Astrocyte (in vitro differentiated cells and primary cell): Measurements from ENCODE around the gene MAPRE2. TPM values are rescaled to one million over a fixed set of nuclear protein-coding genes. Genes with fewer than 3 reads are reported as not detected.

ENCODE experiments used
- DNase-seq: peaks from one replicate; pipeline ENCODE4 v3.0.0-alpha.2; 2010; ENCODE audit warnings: low read depth
- FAIRE-seq: peaks from 2 replicates; lab custom pipeline; 2011; peaks lifted over from hg19 to GRCh38; lab: Jason Lieb, UNC
- H2AFZ ChIP-seq: 2 replicates; pipeline ENCODE4 v1.6.0; 2012; ENCODE audit warnings: low read depth, low read length, inconsistent platforms
- H3K27ac ChIP-seq: 2 replicates; pipeline ENCODE4 v1.5.1; 2011; ENCODE audit warnings: low read depth, low read length, inconsistent platforms
- H3K27me3 ChIP-seq: 2 replicates; pipeline ENCODE4 v1.6.0; 2011; ENCODE audit warnings: low read length, inconsistent platforms; ENCODE audit not compliant: insufficient read depth
- H3K36me3 ChIP-seq: 2 replicates; pipeline ENCODE4 v1.5.1; 2011; ENCODE audit warnings: low read length, inconsistent platforms; ENCODE audit not compliant: insufficient read depth
- H3K4me1 ChIP-seq: 2 replicates; pipeline ENCODE4 v1.5.1; 2011; ENCODE audit warnings: low read length, inconsistent platforms; ENCODE audit not compliant: insufficient read depth
- H3K4me2 ChIP-seq: 2 replicates; pipeline ENCODE4 v1.6.0; 2012; ENCODE audit warnings: low read length, inconsistent platforms
- H3K4me3 ChIP-seq: 2 replicates; pipeline ENCODE4 v1.5.1; 2011; ENCODE audit warnings: low read depth, mild to moderate bottlenecking, low read length, inconsistent platforms; ENCODE audit not compliant: insufficient read depth
- H3K79me2 ChIP-seq: 2 replicates; pipeline ENCODE4 v1.6.0; 2012; ENCODE audit warnings: mild to moderate bottlenecking, low read length, inconsistent platforms; ENCODE audit not compliant: insufficient read depth
- H3K9ac ChIP-seq: 2 replicates; pipeline ENCODE4 v1.6.0; 2012; ENCODE audit warnings: mild to moderate bottlenecking, low read length, inconsistent platforms
- H3K9me3 ChIP-seq: 2 replicates; pipeline ENCODE4 v1.5.1; 2012; ENCODE audit warnings: low read depth, mild to moderate bottlenecking, low read length, inconsistent platforms; ENCODE audit not compliant: insufficient read depth
- H4K20me1 ChIP-seq: 2 replicates; pipeline ENCODE4 v1.6.0; 2012; ENCODE audit warnings: low read length, inconsistent platforms; ENCODE audit not compliant: insufficient read depth
- H3K27ac Mint-ChIP-seq: one replicate; pipeline ENCODE4 v1.8.0; 2021; ENCODE audit warnings: mild to moderate bottlenecking, mixed read lengths; ENCODE audit not compliant: unreplicated experiment
- H3K27me3 Mint-ChIP-seq: one replicate; pipeline ENCODE4 v1.8.0; 2021; ENCODE audit warnings: low read depth, mixed read lengths; ENCODE audit not compliant: unreplicated experiment
- H3K36me3 Mint-ChIP-seq: one replicate; pipeline ENCODE4 v1.8.0; 2021; ENCODE audit warnings: low read depth, mixed read lengths; ENCODE audit not compliant: unreplicated experiment
- H3K4me1 Mint-ChIP-seq: one replicate; pipeline ENCODE4 v1.8.0; 2021; ENCODE audit warnings: low read depth, mixed read lengths; ENCODE audit not compliant: unreplicated experiment
- H3K4me3 Mint-ChIP-seq: one replicate; pipeline ENCODE4 v1.8.0; 2021; ENCODE audit warnings: mild to moderate bottlenecking, moderate library complexity, mixed read lengths; ENCODE audit not compliant: unreplicated experiment
- H3K9me3 Mint-ChIP-seq: one replicate; pipeline ENCODE4 v1.8.0; 2021; ENCODE audit warnings: mild to moderate bottlenecking, mixed read lengths; ENCODE audit not compliant: unreplicated experiment
- EZH2 ChIP-seq: IDR thresholded peaks from 2 replicates; pipeline ENCODE4 v1.6.1; 2012; ENCODE audit warnings: mild to moderate bottlenecking, low read length, inconsistent platforms; ENCODE audit not compliant: insufficient read depth
- total RNA-seq: library from RNA; stranded (reverse); gene quantifications from 2 replicates; pipeline ENCODE4 v1.2.1, GENCODE V29; 2021
- TF ChIP-seq, protein P1 (sequence below): IDR thresholded peaks from 2 replicates; pipeline ENCODE4 v1.5.1; 2011; ENCODE audit warnings: low read depth, mild to moderate bottlenecking, inconsistent platforms, low read length, moderate library complexity; ENCODE audit not compliant: insufficient read depth

The MAPRE2 gene
- total RNA-seq, 1 donor from 2014 or later: 33.8 TPM

DNA sequence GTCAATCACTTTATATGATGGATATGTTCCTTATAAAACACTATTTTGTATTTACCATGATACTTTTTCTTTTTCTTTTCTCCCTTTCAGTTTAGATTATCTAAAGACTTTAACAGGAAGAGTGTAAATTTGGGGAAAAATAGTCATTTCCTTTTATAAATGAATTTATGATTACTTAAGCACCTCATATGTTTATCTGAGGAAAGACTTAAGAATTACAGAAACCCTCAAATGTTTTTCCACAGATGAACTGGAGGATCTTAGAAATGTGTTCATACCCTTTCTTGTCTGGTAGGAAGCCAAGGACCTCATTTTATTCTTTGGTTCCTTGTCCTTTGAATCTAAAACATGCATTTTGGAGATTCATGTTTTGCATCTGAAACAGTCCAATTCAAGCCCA is 36.7 kb downstream of the MAPRE2 start:
- no peak overlapping the region for H3K4me2 ChIP-seq
- Mint-ChIP-seq H3K9me3 (peaks cover 2% of the 10 kb centered on the region), H3K36me3 (no peaks in the 10 kb centered on the region), H3K4me1 (peaks cover 20% of the 10 kb centered on the region), H3K4me3 (no peak overlapping the region), H3K27me3 (no peaks in the 10 kb centered on the region), H3K27ac (no peak overlapping the region)
- no peak overlapping the region for H3K4me3 ChIP-seq
- peak; percentile 65 for FAIRE-seq
- H3K36me3 ChIP-seq: no peaks in the 10 kb centered on the region
- no peaks in the 10 kb centered on the region for H4K20me1 ChIP-seq
- no peak overlapping the region for H3K9ac ChIP-seq
- H3K79me2 ChIP-seq: no peaks in the 10 kb centered on the region
- H3K27ac ChIP-seq: no peak overlapping the region
- peaks cover 12% of the 10 kb centered on the region for H3K4me1 ChIP-seq
- peak; percentile 18 for DNase-seq
- H2AFZ ChIP-seq: no peak overlapping the region
- no peaks in the 10 kb centered on the region for H3K27me3 ChIP-seq
- no peaks in the 10 kb centered on the region for H3K9me3 ChIP-seq
- TF ChIP-seq EZH2: no peak
- TF ChIP-seq, protein P1, sequence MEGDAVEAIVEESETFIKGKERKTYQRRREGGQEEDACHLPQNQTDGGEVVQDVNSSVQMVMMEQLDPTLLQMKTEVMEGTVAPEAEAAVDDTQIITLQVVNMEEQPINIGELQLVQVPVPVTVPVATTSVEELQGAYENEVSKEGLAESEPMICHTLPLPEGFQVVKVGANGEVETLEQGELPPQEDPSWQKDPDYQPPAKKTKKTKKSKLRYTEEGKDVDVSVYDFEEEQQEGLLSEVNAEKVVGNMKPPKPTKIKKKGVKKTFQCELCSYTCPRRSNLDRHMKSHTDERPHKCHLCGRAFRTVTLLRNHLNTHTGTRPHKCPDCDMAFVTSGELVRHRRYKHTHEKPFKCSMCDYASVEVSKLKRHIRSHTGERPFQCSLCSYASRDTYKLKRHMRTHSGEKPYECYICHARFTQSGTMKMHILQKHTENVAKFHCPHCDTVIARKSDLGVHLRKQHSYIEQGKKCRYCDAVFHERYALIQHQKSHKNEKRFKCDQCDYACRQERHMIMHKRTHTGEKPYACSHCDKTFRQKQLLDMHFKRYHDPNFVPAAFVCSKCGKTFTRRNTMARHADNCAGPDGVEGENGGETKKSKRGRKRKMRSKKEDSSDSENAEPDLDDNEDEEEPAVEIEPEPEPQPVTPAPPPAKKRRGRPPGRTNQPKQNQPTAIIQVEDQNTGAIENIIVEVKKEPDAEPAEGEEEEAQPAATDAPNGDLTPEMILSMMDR: no peak

DNA sequence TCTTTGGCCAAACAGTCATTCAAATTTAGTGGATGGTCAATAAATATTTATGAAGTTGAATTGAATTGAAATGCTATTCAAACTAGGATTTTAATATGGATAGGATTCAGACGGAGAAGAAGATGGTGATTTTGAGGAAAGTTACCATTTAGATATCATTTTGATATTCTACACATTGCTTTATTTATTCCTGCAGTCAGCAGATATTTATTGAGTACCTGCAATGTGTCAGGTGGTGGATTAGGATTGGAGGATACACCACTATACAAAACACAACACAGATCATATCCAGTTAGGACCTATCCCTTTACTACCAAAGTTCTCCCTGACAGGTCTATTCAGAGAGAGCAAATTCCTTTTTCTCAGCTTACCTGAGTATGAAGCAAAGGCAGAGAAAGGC is 38.8 kb downstream of the MAPRE2 start:
- H3K4me3 ChIP-seq: no peak overlapping the region
- H3K27ac Mint-ChIP-seq: no peak overlapping the region

DNA sequence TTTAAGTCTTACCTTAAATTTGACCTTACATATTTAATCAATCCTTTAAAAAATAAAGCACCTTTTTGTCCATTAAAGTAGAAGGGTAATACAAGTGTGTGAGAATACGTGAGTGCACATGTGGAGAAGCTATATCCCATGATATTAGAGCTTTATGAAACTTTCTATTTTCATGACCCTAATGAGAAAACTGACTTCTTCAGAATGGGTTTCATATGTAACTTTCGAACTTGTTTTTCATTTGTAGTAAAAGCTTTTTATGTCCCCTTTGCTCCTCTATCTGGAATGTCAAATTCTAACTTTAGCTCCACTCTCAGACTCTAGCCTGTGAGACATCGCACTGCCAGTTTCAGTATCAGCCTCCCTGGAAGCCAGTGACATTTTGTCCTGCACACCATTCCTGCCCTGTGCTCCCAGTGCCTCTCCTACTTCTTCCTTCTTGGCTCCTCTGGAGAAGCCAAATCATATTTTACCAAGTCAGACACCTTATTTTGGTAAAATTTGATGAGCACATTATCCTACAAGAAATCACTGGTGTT is 42.0 kb downstream of the MAPRE2 start:
- Histone ChIP-seq H3K4me1 (no peaks in the 10 kb centered on the region), H3K27me3 (no peaks in the 10 kb centered on the region), H2AFZ (no peak overlapping the region), H3K27ac (no peak overlapping the region), H4K20me1 (no peaks in the 10 kb centered on the region), H3K36me3 (no peaks in the 10 kb centered on the region), H3K9ac (no peak overlapping the region), H3K4me2 (no peak overlapping the region), H3K79me2 (no peaks in the 10 kb centered on the region), H3K9me3 (no peaks in the 10 kb centered on the region), H3K4me3 (no peak overlapping the region)
- no peak overlapping the region for H3K27ac Mint-ChIP-seq
- TF ChIP-seq EZH2: no peak
- TF ChIP-seq, protein P1: no peak
- FAIRE-seq: no peak
- H3K36me3 Mint-ChIP-seq: peaks cover 2% of the 10 kb centered on the region
- peaks cover 8% of the 10 kb centered on the region for H3K4me1 Mint-ChIP-seq
- H3K4me3 Mint-ChIP-seq: no peak overlapping the region
- H3K27me3 Mint-ChIP-seq: no peaks in the 10 kb centered on the region
- peaks cover 2% of the 10 kb centered on the region for H3K9me3 Mint-ChIP-seq
- DNase-seq: no peak

More for the DNA sequence above, 38.8 kb downstream of the MAPRE2 start:
- Histone ChIP-seq H3K27ac (no peak overlapping the region), H3K27me3 (no peaks in the 10 kb centered on the region), H3K9me3 (no peaks in the 10 kb centered on the region), H4K20me1 (no peaks in the 10 kb centered on the region), H3K9ac (no peak overlapping the region), H3K4me1 (peaks cover 12% of the 10 kb centered on the region), H3K36me3 (no peaks in the 10 kb centered on the region), H3K4me2 (no peak overlapping the region), H2AFZ (no peak overlapping the region), H3K79me2 (no peaks in the 10 kb centered on the region)
- no peaks in the 10 kb centered on the region for H3K27me3 Mint-ChIP-seq
- H3K9me3 Mint-ChIP-seq: peaks cover 2% of the 10 kb centered on the region
- peaks cover 25% of the 10 kb centered on the region for H3K4me1 Mint-ChIP-seq
- peaks cover 2% of the 10 kb centered on the region for H3K36me3 Mint-ChIP-seq
- DNase-seq: no peak
- TF ChIP-seq EZH2: no peak
- TF ChIP-seq, protein P1: no peak
- no peak overlapping the region for H3K4me3 Mint-ChIP-seq
- FAIRE-seq: peak; percentile 9
